ENCODE data around the gene CCDC77.
A peak's percentile ranks its signal among the peaks of the same experiment; 100 is the strongest.

DNA sequence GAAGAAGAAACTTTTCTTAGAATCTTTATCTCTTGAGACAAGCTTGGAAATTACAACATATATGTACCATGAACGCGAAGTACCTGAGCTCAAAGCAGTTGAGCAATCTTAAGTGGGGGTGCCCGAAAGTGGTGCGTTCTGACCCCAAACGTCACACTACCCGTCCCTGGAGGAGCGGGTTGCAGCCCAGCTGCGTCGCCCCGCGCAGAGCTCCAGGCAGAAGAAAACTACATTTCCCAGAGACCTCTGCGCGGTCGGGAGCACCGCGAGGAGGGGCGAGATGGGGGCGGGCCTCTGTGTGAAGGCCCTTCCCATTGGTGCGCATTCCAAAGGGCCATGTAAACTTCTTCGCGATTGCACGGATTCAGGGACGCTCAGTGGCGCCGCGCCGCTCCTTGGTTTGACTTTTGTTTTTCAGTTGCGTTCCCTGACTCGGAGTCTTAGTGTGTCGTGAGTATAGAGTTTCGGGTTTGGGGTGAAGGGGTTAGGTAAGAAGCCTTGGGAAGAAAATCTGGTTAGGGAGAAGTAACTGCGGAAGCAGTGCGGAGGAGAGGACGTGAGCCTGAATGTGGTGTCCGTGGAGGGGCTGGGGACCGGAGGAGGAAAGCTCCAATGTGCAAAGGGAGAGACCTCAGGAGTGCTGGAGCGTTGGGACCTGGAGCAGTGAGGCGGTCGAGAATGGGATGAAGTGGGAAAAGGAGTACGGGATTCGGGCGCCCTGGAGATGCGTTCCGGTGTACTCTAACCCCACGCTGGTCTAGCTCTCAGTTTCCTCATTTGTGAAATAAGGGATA, at the start of gene CCDC77:
- peak; percentile 70 for TF ChIP-seq POLR2AphosphoS5 (IDR thresholded peaks at IDR 0.05; ENCODE audit: low read depth, low read length)
- TF ChIP-seq EZH2 (IDR thresholded peaks at IDR 0.05), result no peak
- TF ChIP-seq, protein P1, sequence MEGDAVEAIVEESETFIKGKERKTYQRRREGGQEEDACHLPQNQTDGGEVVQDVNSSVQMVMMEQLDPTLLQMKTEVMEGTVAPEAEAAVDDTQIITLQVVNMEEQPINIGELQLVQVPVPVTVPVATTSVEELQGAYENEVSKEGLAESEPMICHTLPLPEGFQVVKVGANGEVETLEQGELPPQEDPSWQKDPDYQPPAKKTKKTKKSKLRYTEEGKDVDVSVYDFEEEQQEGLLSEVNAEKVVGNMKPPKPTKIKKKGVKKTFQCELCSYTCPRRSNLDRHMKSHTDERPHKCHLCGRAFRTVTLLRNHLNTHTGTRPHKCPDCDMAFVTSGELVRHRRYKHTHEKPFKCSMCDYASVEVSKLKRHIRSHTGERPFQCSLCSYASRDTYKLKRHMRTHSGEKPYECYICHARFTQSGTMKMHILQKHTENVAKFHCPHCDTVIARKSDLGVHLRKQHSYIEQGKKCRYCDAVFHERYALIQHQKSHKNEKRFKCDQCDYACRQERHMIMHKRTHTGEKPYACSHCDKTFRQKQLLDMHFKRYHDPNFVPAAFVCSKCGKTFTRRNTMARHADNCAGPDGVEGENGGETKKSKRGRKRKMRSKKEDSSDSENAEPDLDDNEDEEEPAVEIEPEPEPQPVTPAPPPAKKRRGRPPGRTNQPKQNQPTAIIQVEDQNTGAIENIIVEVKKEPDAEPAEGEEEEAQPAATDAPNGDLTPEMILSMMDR (IDR thresholded peaks at IDR 0.05 in 2 of 3, conservative IDR thresholded peaks at IDR 0.05 in 1 of 3; ENCODE audit: borderline replicate concordance in 1 of 3, insufficient read depth in 1 of 3, low read depth in 2 of 3, low read length in 2 of 3), result peak in 1 of 3 experiments; percentile 20; a peak in 1 of 6 replicates
- TF ChIP-seq ZNF274 (IDR thresholded peaks at IDR 0.05; ENCODE audit: low read depth, low read length), result no peak
- TF ChIP-seq POLR2A (IDR thresholded peaks at IDR 0.05; ENCODE audit: borderline replicate concordance, extremely low read depth, insufficient read depth, insufficient read length), result peak; percentile 82
- TF ChIP-seq CBX3 (IDR thresholded peaks at IDR 0.05; ENCODE audit: low read depth), result 0 out of 2 replicates have a peak, but pooled peaks have one; percentile 46
- TF ChIP-seq, protein P2, sequence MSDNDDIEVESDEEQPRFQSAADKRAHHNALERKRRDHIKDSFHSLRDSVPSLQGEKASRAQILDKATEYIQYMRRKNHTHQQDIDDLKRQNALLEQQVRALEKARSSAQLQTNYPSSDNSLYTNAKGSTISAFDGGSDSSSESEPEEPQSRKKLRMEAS (IDR thresholded peaks at IDR 0.05), result peak; percentile 45; the same call in 1 of the 2 replicates

All from HCT116 (cell line).